OCI-LY1 (cell line): Measurements from ENCODE around the gene SLC38A4.

ENCODE experiments used
- H2AFZ ChIP-seq: fragments of 200-600 bp; sonication (generic), shearing (Covaris generic); 2 replicates; pipeline ENCODE4 v1.6.0; 2014; ENCODE audit warnings: antibody characterized with exemption, mild to moderate bottlenecking, low read length
- H3F3A ChIP-seq: fragments of 200-600 bp; sonication (generic), shearing (Covaris generic); 2 replicates; pipeline ENCODE4 v1.6.0; 2014; ENCODE audit warnings: mild to moderate bottlenecking, antibody characterized with exemption, low read length, moderate library complexity; ENCODE audit not compliant: insufficient read depth
- H3K27ac ChIP-seq: fragments of 200-600 bp; sonication (generic); 2 replicates; pipeline ENCODE4 v1.5.1; 2014; ENCODE audit warnings: low read length, mixed run types, mild to moderate bottlenecking, low read depth; ENCODE audit not compliant: poor library complexity, severe bottlenecking
- H3K27me3 ChIP-seq: fragments of 200-600 bp; sonication (generic); 2 replicates; pipeline ENCODE4 v1.6.0; 2014; ENCODE audit warnings: antibody characterized with exemption, mild to moderate bottlenecking, low read length, moderate library complexity; ENCODE audit not compliant: insufficient read depth
- H3K36me3 ChIP-seq: fragments of 200-600 bp; sonication (generic); 2 replicates; pipeline ENCODE4 v1.6.1; 2014; ENCODE audit warnings: mild to moderate bottlenecking, antibody characterized with exemption, low read length, moderate library complexity, mixed read lengths; ENCODE audit not compliant: insufficient read depth
- H3K4me1 ChIP-seq: fragments of 200-600 bp; sonication (generic); 2 replicates; pipeline ENCODE4 v1.5.1; 2014; ENCODE audit warnings: mild to moderate bottlenecking, low read length, moderate library complexity; ENCODE audit not compliant: insufficient read depth, severe bottlenecking
- H3K4me2 ChIP-seq: fragments of 200-600 bp; sonication (generic), shearing (Covaris generic); 2 replicates; pipeline ENCODE4 v1.6.1; 2014; ENCODE audit warnings: low read length
- H3K4me3 ChIP-seq: fragments of 200-600 bp; sonication (generic); 2 replicates; pipeline ENCODE4 v1.5.1; 2014; ENCODE audit warnings: low read length, low read depth, mild to moderate bottlenecking, mixed read lengths; ENCODE audit not compliant: poor library complexity, severe bottlenecking
- H3K79me2 ChIP-seq: fragments of 200-600 bp; shearing (Covaris generic); 2 replicates; pipeline ENCODE4 v1.6.1; 2016; ENCODE audit warnings: mixed run types, low read length, mixed read lengths; ENCODE audit not compliant: insufficient read depth
- H3K9ac ChIP-seq: fragments of 200-600 bp; sonication (generic), shearing (Covaris generic); 2 replicates; pipeline ENCODE4 v1.6.1; 2014; ENCODE audit warnings: mild to moderate bottlenecking, low read length, mixed read lengths
- H3K9me2 ChIP-seq: fragments of 200-600 bp; sonication (generic), shearing (Covaris generic); 2 replicates; pipeline ENCODE4 v1.6.1; 2014; ENCODE audit warnings: low read depth, mild to moderate bottlenecking, low read length, mixed read lengths
- H3K9me3 ChIP-seq: fragments of 200-600 bp; shearing (Covaris generic); 2 replicates; pipeline ENCODE4 v1.6.1; 2014; ENCODE audit warnings: low read length, mixed read lengths
- H4K20me1 ChIP-seq: fragments of 200-600 bp; sonication (generic), shearing (Covaris generic); 2 replicates; pipeline ENCODE4 v1.6.0; 2016; ENCODE audit warnings: mild to moderate bottlenecking, low read length; ENCODE audit not compliant: insufficient read depth
- EZH2 ChIP-seq: fragments of 200-600 bp; sonication (generic), shearing (Covaris generic); IDR thresholded peaks from 2 replicates; pipeline ENCODE4 v1.8.0; 2017; ENCODE audit warnings: borderline replicate concordance, mixed run types, mild to moderate bottlenecking, antibody characterized with exemption, low read length, moderate library complexity, mixed read lengths
- TF ChIP-seq, protein P1 (sequence below): fragments of 200-600 bp; sonication (generic), shearing (Covaris generic); IDR thresholded peaks from 2 replicates; pipeline ENCODE4 v1.5.1; 2017; ENCODE audit warnings: mild to moderate bottlenecking, antibody characterized with exemption, low read length, moderate library complexity, mixed read lengths

SLC38A4 gene

DNA sequence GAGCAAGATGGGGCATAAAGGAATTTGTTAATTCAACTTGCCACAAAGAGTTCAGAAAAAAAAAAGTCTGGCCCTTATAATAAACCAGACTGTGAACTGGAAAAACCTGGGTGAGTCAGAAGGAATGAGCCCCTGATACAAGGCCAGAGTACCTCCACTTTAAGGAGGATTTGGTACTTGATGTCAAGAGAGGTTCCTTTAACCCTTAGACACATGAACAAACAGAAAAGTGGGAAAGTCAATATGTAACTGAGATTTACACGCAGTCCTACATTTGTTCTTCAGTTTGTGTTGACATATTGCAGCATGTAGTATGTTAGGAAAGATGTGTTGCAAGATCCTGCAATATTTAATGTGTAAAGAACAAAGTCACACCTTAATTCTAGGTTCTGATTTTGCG, 14.2 kb upstream of the SLC38A4 start:
- H3K4me2 ChIP-seq, result no peak overlapping the region
- no peak for TF ChIP-seq EZH2
- TF ChIP-seq, protein P1, sequence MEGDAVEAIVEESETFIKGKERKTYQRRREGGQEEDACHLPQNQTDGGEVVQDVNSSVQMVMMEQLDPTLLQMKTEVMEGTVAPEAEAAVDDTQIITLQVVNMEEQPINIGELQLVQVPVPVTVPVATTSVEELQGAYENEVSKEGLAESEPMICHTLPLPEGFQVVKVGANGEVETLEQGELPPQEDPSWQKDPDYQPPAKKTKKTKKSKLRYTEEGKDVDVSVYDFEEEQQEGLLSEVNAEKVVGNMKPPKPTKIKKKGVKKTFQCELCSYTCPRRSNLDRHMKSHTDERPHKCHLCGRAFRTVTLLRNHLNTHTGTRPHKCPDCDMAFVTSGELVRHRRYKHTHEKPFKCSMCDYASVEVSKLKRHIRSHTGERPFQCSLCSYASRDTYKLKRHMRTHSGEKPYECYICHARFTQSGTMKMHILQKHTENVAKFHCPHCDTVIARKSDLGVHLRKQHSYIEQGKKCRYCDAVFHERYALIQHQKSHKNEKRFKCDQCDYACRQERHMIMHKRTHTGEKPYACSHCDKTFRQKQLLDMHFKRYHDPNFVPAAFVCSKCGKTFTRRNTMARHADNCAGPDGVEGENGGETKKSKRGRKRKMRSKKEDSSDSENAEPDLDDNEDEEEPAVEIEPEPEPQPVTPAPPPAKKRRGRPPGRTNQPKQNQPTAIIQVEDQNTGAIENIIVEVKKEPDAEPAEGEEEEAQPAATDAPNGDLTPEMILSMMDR, result no peak
- H3K9ac ChIP-seq, result no peak overlapping the region
- H4K20me1 ChIP-seq, result no peaks in the 10 kb centered on the region
- no peaks in the 10 kb centered on the region for H3K9me3 ChIP-seq
- no peaks in the 10 kb centered on the region for H3F3A ChIP-seq
- H2AFZ ChIP-seq, result no peak overlapping the region
- no peaks in the 10 kb centered on the region for H3K27me3 ChIP-seq
- no peaks in the 10 kb centered on the region for H3K4me1 ChIP-seq
- H3K9me2 ChIP-seq, result no peaks in the 10 kb centered on the region
- H3K4me3 ChIP-seq, result no peak overlapping the region
- no peaks in the 10 kb centered on the region for H3K36me3 ChIP-seq
- no peaks in the 10 kb centered on the region for H3K79me2 ChIP-seq
- H3K27ac ChIP-seq, result no peak overlapping the region

DNA sequence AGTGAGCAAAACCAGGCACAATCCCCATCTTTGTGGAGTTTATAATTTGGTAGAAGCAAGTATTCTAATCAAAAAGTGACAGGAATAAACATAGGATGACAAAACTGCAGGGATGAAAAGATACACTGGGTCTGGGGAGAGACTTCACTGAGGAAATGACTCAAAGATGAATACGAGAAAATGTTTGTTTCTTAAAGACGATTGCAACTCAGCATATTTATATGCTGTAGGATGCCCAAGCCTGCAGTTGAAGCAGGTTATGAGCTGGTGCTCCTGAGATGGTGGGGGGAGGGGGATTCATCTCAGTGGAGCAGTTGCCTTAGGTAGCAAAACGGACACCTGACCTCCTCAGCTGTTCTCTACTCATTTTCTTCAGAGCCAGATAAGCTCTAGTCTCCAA, 13.4 kb upstream of the SLC38A4 start:
- no peak for TF ChIP-seq EZH2
- TF ChIP-seq, protein P1, result no peak
- Histone ChIP-seq H3K9me3 (no peaks in the 10 kb centered on the region), H4K20me1 (no peaks in the 10 kb centered on the region), H2AFZ (no peak overlapping the region), H3K4me3 (no peak overlapping the region), H3K9me2 (no peaks in the 10 kb centered on the region), H3K27ac (no peak overlapping the region), H3K9ac (no peak overlapping the region), H3K79me2 (no peaks in the 10 kb centered on the region), H3F3A (no peaks in the 10 kb centered on the region), H3K4me1 (no peaks in the 10 kb centered on the region), H3K27me3 (no peaks in the 10 kb centered on the region), H3K4me2 (no peak overlapping the region), H3K36me3 (no peaks in the 10 kb centered on the region)

DNA sequence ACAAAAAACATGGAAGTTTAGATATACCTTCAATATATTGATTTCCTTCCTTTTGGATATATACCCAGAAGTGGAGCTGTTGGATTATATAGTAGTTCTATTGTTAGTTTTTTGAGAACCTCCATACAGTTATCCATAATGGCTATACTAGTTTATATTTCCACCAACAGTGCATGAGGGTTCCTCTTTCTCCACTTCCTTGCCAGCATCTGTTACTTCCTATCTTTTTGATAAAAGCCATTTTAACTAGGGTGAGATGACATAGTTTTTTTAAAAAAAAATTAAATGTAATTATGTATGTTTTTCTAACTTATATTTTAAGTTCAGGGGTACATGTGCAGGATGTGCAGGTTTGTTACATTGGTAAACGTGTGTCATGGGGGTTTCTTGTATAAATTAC, 10.0 kb upstream of the SLC38A4 start:
- no peaks in the 10 kb centered on the region for H4K20me1 ChIP-seq
- H3K9ac ChIP-seq, result no peak overlapping the region
- no peaks in the 10 kb centered on the region for H3K27me3 ChIP-seq
- no peaks in the 10 kb centered on the region for H3K9me2 ChIP-seq
- no peaks in the 10 kb centered on the region for H3K36me3 ChIP-seq
- no peaks in the 10 kb centered on the region for H3K9me3 ChIP-seq
- H3K27ac ChIP-seq, result no peak overlapping the region
- no peak for TF ChIP-seq EZH2
- TF ChIP-seq, protein P1, result no peak
- no peaks in the 10 kb centered on the region for H3K79me2 ChIP-seq
- H3F3A ChIP-seq, result no peaks in the 10 kb centered on the region
- H3K4me1 ChIP-seq, result no peaks in the 10 kb centered on the region
- H3K4me3 ChIP-seq, result no peak overlapping the region
- H3K4me2 ChIP-seq, result no peak overlapping the region
- H2AFZ ChIP-seq, result no peak overlapping the region
